ENCODE data around the gene CYBA.
A peak's percentile ranks its signal among the peaks of the same experiment; 100 is the strongest.

Gene CYBA

GRCh38 chr16:88650749-88651275 is at the start of gene CYBA:
TSS of gene CYBA (minus strand) at chr16:88651053. CDS start at chr16:88651013, 40 bp downstream.
- DNase-seq = peak; percentile 90

GRCh38 chr16:88700322-88700635 is 49.4 kb upstream of the CYBA start:
- DNase-seq = no peak

GRCh38 chr16:88699180-88699579 is 48.3 kb upstream of the CYBA start:
- DNase-seq = no peak

- no peak for DNase-seq
Measured at GRCh38 chr16:88698646-88699045, 47.8 kb upstream of the CYBA start.

- no peak for DNase-seq
Measured at GRCh38 chr16:88697831-88698615, 47.2 kb upstream of the CYBA start.

GRCh38 chr16:88697116-88697830 is 46.4 kb upstream of the CYBA start:
- DNase-seq = no peak

- DNase-seq = no peak
Measured at GRCh38 chr16:88696441-88696840, 45.6 kb upstream of the CYBA start.

GRCh38 chr16:88695753-88696152 is 44.9 kb upstream of the CYBA start:
- no peak for DNase-seq

- no peak for DNase-seq
Measured at GRCh38 chr16:88695218-88695617, 44.4 kb upstream of the CYBA start.

GRCh38 chr16:88694221-88695087 is 43.6 kb upstream of the CYBA start:
- DNase-seq = no peak

GRCh38 chr16:88693420-88694177 is 42.7 kb upstream of the CYBA start:
- DNase-seq = no peak

GRCh38 chr16:88692861-88693260 is 42.0 kb upstream of the CYBA start:
- DNase-seq = no peak

GRCh38 chr16:88691924-88692560 is 41.2 kb upstream of the CYBA start:
- DNase-seq = no peak

GRCh38 chr16:88691129-88691813 is 40.4 kb upstream of the CYBA start:
- no peak for DNase-seq

GRCh38 chr16:88690341-88691128 is 39.7 kb upstream of the CYBA start:
- no peak for DNase-seq

GRCh38 chr16:88688013-88688778 is 37.3 kb upstream of the CYBA start:
- DNase-seq = no peak

GRCh38 chr16:88687676-88688012 is 36.8 kb upstream of the CYBA start:
- DNase-seq = no peak

GRCh38 chr16:88687254-88687576 is 36.4 kb upstream of the CYBA start:
- no peak for DNase-seq

GRCh38 chr16:88686439-88687253 is 35.8 kb upstream of the CYBA start, which contains the start of gene SNAI3:
TSS of gene SNAI3 (minus strand) at chr16:88686507. CDS start at chr16:88686406, 101 bp downstream.
- DNase-seq = peak; percentile 86

Measured in CD4-positive, alpha-beta T cell treated with Interleukin-17A for 1 hour (primary cell).